NCI-H82 treated with DMSO at 0.1 percent for 48 hours (cell line): ENCODE data around the gene LRRC40.

Experiments
- DNase-seq: peaks from one replicate; lab custom pipeline; 2025; ENCODE audit not compliant: unreplicated experiment; lab: John Stamatoyannopoulos, UW

Gene LRRC40

DNA sequence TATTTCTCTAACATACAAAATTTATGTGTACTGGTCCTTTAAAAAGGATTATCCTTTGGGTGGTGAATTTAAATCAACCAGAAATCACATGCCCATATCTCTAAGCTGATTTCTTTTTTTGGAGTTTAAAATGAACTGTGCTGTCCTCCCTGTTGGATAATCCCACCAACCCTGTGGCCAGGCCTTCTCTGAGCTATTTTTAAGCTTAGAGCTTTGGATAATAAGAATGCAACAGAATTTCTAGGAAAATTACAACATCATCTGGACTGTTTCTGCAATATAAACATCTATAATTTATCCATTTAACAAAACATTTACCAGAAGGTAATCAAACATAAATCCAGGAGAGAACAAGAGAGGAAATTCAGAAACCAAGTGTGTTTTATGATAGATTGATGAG lies 88.3 kb downstream of the LRRC40 start:
- DNase-seq = no peak

DNA sequence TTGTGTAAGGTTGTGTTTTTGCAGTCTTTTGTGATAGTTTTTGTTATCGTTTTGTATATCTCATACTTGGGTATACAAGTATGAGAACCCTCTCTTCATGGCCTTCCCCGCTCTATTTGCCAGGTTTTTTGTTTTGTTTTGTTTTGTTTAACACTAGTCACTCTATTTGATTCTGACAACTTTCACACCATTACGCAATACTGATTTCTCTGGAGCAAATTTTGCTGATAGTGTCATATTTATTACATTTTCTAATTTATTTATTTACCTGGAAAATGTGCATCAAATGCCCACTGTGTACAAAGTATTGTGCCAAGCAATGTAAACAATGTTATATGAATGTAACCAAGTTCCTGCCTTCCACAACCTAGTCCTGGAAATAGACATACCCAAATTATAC lies 90.1 kb downstream of the LRRC40 start:
- no peak for DNase-seq

DNA sequence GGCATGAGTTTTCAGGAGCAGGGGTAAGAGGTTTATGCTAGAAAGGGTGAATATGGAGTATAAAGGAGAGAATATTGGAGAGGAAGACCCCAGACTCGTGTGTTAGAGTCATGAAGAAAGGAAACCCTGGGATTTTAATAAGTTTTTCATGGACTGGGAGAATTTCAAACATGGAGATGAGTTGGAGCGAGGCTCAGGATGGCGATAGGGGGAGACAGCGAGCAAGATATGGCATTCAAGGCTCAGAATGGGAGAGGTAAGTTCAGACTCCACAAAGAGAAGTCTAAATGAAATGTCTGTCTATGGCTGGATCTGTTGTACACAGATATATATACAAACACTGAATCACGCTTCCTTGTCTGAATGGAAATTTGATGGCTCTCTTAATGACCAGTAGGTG lies 92.5 kb downstream of the LRRC40 start:
- DNase-seq = no peak

DNA sequence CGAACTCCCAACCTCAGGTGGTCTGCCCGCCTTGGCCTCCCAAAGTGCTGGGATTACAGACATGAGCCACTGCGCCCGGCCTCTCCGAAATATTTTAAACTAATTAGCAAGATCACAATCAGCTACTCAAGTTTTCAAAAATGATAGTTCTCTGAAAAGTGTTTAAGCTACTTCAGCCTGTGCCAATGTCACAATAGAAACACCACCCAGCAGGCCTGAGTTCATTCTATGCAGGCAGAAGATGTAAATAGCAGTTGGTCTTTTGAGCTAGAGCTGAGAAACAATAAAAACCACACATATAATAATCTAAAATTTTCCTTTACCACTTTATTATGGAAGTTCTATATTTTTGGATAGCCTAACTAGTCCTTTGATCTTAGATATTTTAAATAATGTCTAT lies 96.1 kb downstream of the LRRC40 start:
- no peak for DNase-seq

DNA sequence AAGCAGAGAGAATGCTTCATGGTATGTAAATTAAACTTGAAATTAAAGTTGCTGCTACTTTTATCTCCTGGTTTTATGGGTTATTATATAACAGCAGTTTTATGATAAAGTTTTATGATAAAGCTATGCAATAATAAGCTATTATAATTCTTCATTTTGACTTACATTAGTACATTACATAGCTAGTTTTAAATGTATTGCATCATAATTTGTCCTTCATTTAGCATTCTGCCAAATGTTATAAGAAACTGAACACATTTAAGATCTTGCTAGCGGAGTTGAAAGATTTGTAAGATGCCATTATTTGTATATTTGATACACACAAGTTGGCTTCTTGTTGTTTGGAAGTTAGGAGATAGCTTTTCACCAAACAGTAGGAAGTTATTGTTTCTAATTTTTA lies 101.6 kb downstream of the LRRC40 start:
- DNase-seq = no peak

DNA sequence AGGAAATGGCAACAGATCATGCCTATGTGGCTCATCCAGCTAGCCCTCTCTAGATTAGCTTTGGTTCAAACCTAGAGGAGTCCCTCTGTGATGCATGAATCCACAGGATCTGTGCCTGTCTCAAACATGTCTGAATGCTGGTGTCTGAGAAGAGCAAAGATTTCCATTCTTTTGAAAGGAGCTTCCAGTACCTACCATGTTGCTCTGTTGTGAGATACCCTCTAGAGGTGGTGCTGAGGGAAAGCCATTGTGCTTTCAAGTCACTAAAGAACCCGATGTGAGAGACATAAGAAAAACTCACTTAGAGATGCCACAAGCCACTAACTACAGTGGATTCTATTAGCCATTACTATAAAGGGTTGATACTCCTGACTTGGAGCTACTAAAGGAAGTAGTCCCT lies 103.6 kb downstream of the LRRC40 start:
- DNase-seq = no peak

DNA sequence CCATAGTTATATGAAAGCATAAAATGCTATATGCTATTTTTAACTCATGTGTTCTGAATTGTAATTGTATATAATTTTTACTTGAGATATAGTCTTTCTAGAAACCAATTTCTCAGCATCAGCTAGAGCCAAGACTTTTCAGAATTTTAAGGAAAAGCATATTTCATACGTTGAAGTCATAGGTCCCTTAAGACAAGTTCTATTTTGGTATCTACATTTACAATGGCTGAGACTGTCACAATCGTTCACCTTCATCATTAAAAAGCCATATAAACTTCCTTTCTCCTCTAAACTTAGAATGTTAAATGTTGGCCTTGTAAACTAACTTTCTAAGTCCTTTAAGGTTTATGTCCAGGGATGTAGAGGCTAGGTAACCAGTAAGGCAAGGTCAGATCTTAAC lies 104.1 kb downstream of the LRRC40 start:
- DNase-seq = no peak
